HEK293 (cell line): ENCODE results near the gene NTF4.

ENCODE experiments used
- BCL11A ChIP-seq: fragments of 450-650 bp; formaldehyde crosslinking; IDR thresholded peaks from 2 replicates; pipeline ENCODE4 v1.5.1; 2016; ENCODE audit warnings: low read depth, missing biosample characterization, missing genetic modification characterization
- HOXA7 ChIP-seq: sonication (generic); formaldehyde crosslinking; IDR thresholded peaks from 2 replicates; pipeline ENCODE4 v1.8.1; 2022; ENCODE audit warnings: missing genetic modification reagents, borderline replicate concordance
- HOXC10 ChIP-seq: sonication (generic); formaldehyde crosslinking; IDR thresholded peaks from 2 replicates; pipeline ENCODE4 v1.8.1; 2023; ENCODE audit warnings: mild to moderate bottlenecking, missing genetic modification reagents
- KLF9 ChIP-seq: fragments of 450-650 bp; formaldehyde crosslinking; IDR thresholded peaks from 2 replicates; pipeline ENCODE4 v1.5.1; 2016; ENCODE audit warnings: missing biosample characterization, missing genetic modification characterization, low read depth
- REPIN1 ChIP-seq: fragments of 450-650 bp; formaldehyde crosslinking; IDR thresholded peaks from 2 replicates; pipeline ENCODE4 v1.5.1; 2017; ENCODE audit warnings: missing biosample characterization, missing genetic modification characterization, low read depth
- SP2 ChIP-seq: fragments of 450-650 bp; formaldehyde crosslinking; IDR thresholded peaks from 2 replicates; pipeline ENCODE4 v1.5.1; 2016; ENCODE audit warnings: missing biosample characterization, missing genetic modification characterization
- TCF7L2 ChIP-seq: IDR thresholded peaks from 2 replicates; pipeline ENCODE4 v1.6.1; 2011; ENCODE audit warnings: low read depth, mild to moderate bottlenecking, inconsistent platforms, low read length, moderate library complexity, borderline replicate concordance
- YY2 ChIP-seq: fragments of 450-650 bp; formaldehyde crosslinking; IDR thresholded peaks from 2 replicates; pipeline ENCODE4 v1.5.1; 2016; ENCODE audit warnings: missing biosample characterization, missing genetic modification characterization
- ZBTB8A ChIP-seq: fragments of 450-650 bp; formaldehyde crosslinking; IDR thresholded peaks from 2 replicates; pipeline ENCODE4 v1.5.1; 2016; ENCODE audit warnings: missing biosample characterization, missing genetic modification characterization
- ZFHX2 ChIP-seq: fragments of 450-650 bp; formaldehyde crosslinking; conservative IDR thresholded peaks from 2 replicates; pipeline ENCODE4 v1.5.1; 2016; ENCODE audit warnings: missing biosample characterization, missing genetic modification characterization
- ZNF138 ChIP-seq: fragments of 450-650 bp; formaldehyde crosslinking; IDR thresholded peaks from 2 replicates; pipeline ENCODE4 v1.5.1; 2016; ENCODE audit warnings: missing biosample characterization, missing genetic modification characterization, borderline replicate concordance
- ZNF140 ChIP-seq: fragments of 450-650 bp; formaldehyde crosslinking; IDR thresholded peaks from 2 replicates; pipeline ENCODE4 v1.5.1; 2016; ENCODE audit warnings: missing biosample characterization, missing genetic modification characterization
- ZNF16 ChIP-seq: fragments of 450-650 bp; formaldehyde crosslinking; IDR thresholded peaks from 2 replicates; pipeline ENCODE4 v1.5.1; 2016; ENCODE audit warnings: low read depth, missing biosample characterization, missing genetic modification characterization
- ZNF19 ChIP-seq: fragments of 450-650 bp; formaldehyde crosslinking; IDR thresholded peaks from 2 replicates; pipeline ENCODE4; 2016; ENCODE audit warnings: missing biosample characterization, missing genetic modification characterization, low read depth
- ZNF2 ChIP-seq: fragments of 450-650 bp; formaldehyde crosslinking; IDR thresholded peaks from 2 replicates; pipeline ENCODE4 v1.5.1; 2016; ENCODE audit warnings: missing biosample characterization, missing genetic modification characterization
- ZNF202 ChIP-seq: fragments of 450-650 bp; formaldehyde crosslinking; IDR thresholded peaks from 2 replicates; pipeline ENCODE4 v1.5.1; 2016; ENCODE audit warnings: missing biosample characterization, missing genetic modification characterization, borderline replicate concordance
- ZNF24 ChIP-seq: fragments of 450-650 bp; formaldehyde crosslinking; IDR thresholded peaks from 2 replicates; pipeline ENCODE4 v1.5.1; 2016; ENCODE audit warnings: missing biosample characterization, missing genetic modification characterization
- ZNF341 ChIP-seq: fragments of 450-650 bp; formaldehyde crosslinking; IDR thresholded peaks from 2 replicates; pipeline ENCODE4; 2016; ENCODE audit warnings: low read depth, missing biosample characterization, missing genetic modification characterization
- ZNF394 ChIP-seq: fragments of 450-650 bp; formaldehyde crosslinking; IDR thresholded peaks from 2 replicates; pipeline ENCODE4 v1.5.1; 2016; ENCODE audit warnings: missing biosample characterization, missing genetic modification characterization, mild to moderate bottlenecking, moderate library complexity, borderline replicate concordance
- ZNF404 ChIP-seq: fragments of 450-650 bp; formaldehyde crosslinking; IDR thresholded peaks from 2 replicates; pipeline ENCODE4 v1.5.1; 2017; ENCODE audit warnings: missing biosample characterization, missing genetic modification characterization
- ZNF530 ChIP-seq: fragments of 450-650 bp; formaldehyde crosslinking; IDR thresholded peaks from 2 replicates; pipeline ENCODE4 v1.5.1; 2016; ENCODE audit warnings: low read depth, missing biosample characterization, missing genetic modification characterization
- ZNF560 ChIP-seq: fragments of 450-650 bp; formaldehyde crosslinking; IDR thresholded peaks from 2 replicates; pipeline ENCODE4 v1.5.1; 2017; ENCODE audit warnings: missing biosample characterization, missing genetic modification characterization, borderline replicate concordance
- ZNF626 ChIP-seq: fragments of 450-650 bp; sonication (Bioruptor Pico); formaldehyde crosslinking; IDR thresholded peaks from 2 replicates; pipeline ENCODE4 v1.5.1; 2018; ENCODE audit warnings: missing biosample characterization, missing genetic modification characterization, inconsistent platforms
- ZNF707 ChIP-seq: fragments of 450-650 bp; formaldehyde crosslinking; IDR thresholded peaks from 2 replicates; pipeline ENCODE4 v1.5.1; 2016; ENCODE audit warnings: missing biosample characterization, missing genetic modification characterization
- ZNF776 ChIP-seq: fragments of 450-650 bp; formaldehyde crosslinking; IDR thresholded peaks from 2 replicates; pipeline ENCODE4 v1.5.0; 2017; ENCODE audit warnings: missing biosample characterization, missing genetic modification characterization, borderline replicate concordance
- ZNF791 ChIP-seq: fragments of 450-650 bp; formaldehyde crosslinking; IDR thresholded peaks from 2 replicates; pipeline ENCODE4 v1.5.1; 2016; ENCODE audit warnings: missing biosample characterization, missing genetic modification characterization
- ZNF792 ChIP-seq: fragments of 450-650 bp; formaldehyde crosslinking; IDR thresholded peaks from 2 replicates; pipeline ENCODE4 v1.5.1; 2016; ENCODE audit warnings: missing biosample characterization, missing genetic modification characterization
- ZNF837 ChIP-seq: fragments of 450-650 bp; formaldehyde crosslinking; IDR thresholded peaks from 2 replicates; pipeline ENCODE4 v1.5.1; 2016; ENCODE audit warnings: missing biosample characterization, missing genetic modification characterization
- ZSCAN23 ChIP-seq: fragments of 450-650 bp; formaldehyde crosslinking; IDR thresholded peaks from 2 replicates; pipeline ENCODE4 v1.5.1; 2016; ENCODE audit warnings: missing biosample characterization, missing genetic modification characterization
- TF ChIP-seq, protein P1 (sequence below): fragments of 450-650 bp; formaldehyde crosslinking; IDR thresholded peaks from 2 replicates; pipeline ENCODE4 v1.5.1; 2016; ENCODE audit warnings: missing biosample characterization, missing genetic modification characterization
- TF ChIP-seq, protein P2 (sequence below): fragments of 450-650 bp; formaldehyde crosslinking; IDR thresholded peaks from 2 replicates; pipeline ENCODE4 v1.5.1; 2016; ENCODE audit warnings: missing biosample characterization, missing genetic modification characterization
- TF ChIP-seq, protein P3 (sequence below): fragments of 450-650 bp; formaldehyde crosslinking; IDR thresholded peaks from 2 replicates; pipeline ENCODE4 v1.5.1; 2017; ENCODE audit warnings: missing biosample characterization, missing genetic modification characterization
- TF ChIP-seq, protein P4 (sequence below): fragments of 450-650 bp; formaldehyde crosslinking; conservative IDR thresholded peaks from 2 replicates; pipeline ENCODE4 v1.5.1; 2016; ENCODE audit warnings: low read depth, missing biosample characterization, missing genetic modification characterization

Gene NTF4

DNA sequence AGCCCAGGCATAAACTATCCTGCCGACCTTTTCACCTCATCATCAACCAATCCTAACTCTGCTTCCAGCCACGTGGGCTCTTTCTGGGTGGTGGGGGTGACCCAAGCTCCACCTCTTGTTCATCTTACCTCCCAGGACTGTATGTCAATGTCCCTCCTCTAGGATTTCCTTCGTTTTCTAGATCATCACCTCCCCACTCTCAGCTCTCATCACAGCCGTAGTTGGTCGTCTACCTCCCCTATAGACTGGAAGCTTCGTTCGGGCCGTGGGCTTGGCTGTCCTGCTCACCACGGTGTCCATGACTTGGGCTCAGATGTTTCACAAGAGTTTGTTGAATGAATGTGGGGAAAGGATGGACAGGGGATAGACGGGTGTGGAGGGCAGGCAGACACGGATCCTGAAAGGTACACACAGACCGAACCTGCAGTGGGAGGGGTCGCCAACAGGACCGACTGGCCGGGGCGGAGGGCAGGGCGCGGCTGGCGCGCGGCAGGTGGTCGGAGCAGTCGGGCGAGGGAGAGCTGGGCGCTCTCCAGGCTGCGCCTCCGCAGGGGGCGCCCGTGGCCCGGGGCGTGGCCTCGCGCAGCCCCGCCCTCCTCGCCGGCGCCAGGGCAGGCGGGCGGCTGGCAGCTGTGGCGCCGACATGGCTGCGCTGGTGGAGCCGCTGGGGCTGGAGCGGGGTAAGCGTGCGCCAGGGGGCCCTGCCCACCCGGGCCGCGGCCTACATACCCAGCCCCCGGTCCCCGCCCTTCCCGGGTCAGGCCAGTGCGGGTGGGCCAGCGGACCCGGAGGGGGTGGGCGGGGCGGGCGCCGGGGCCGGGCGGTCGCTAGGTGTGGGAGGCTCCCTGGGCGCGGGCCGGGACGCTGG lies 49.4 kb upstream of the NTF4 start, which contains the start of gene LIN7B (continued):
- TF ChIP-seq, protein P1, sequence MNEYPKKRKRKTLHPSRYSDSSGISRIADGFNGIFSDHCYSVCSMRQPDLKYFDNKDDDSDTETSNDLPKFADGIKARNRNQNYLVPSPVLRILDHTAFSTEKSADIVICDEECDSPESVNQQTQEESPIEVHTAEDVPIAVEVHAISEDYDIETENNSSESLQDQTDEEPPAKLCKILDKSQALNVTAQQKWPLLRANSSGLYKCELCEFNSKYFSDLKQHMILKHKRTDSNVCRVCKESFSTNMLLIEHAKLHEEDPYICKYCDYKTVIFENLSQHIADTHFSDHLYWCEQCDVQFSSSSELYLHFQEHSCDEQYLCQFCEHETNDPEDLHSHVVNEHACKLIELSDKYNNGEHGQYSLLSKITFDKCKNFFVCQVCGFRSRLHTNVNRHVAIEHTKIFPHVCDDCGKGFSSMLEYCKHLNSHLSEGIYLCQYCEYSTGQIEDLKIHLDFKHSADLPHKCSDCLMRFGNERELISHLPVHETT (tag by site-specific recombination): 0 out of 2 replicates have a peak, but pooled peaks have one; percentile 15
- peak; percentile 52 for TF ChIP-seq SP2
- peak; percentile 59; the same call in 1 of the 2 replicates for TF ChIP-seq KLF9 (tag by site-specific recombination)
- TF ChIP-seq ZNF138 (tag by site-specific recombination): no peak
- TF ChIP-seq ZNF202 (tag by site-specific recombination): no peak
- peak; percentile 29; the same call in 1 of the 2 replicates for TF ChIP-seq ZFHX2 (tag by site-specific recombination)
- TF ChIP-seq, protein P2, sequence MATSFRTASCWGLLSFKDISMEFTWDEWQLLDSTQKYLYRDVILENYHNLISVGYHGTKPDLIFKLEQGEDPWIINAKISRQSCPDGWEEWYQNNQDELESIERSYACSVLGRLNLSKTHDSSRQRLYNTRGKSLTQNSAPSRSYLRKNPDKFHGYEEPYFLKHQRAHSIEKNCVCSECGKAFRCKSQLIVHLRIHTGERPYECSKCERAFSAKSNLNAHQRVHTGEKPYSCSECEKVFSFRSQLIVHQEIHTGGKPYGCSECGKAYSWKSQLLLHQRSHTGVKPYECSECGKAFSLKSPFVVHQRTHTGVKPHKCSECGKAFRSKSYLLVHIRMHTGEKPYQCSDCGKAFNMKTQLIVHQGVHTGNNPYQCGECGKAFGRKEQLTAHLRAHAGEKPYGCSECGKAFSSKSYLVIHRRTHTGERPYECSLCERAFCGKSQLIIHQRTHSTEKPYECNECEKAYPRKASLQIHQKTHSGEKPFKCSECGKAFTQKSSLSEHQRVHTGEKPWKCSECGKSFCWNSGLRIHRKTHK (tag by site-specific recombination): no peak
- no peak for TF ChIP-seq ZNF16 (tag by site-specific recombination)
- no peak for TF ChIP-seq REPIN1 (tag by site-specific recombination)
- TF ChIP-seq ZNF19 (tag by site-specific recombination): no peak
- no peak for TF ChIP-seq ZSCAN23 (tag by site-specific recombination)
- TF ChIP-seq ZNF626: no peak
- no peak for TF ChIP-seq ZNF394 (tag by site-specific recombination)
- TF ChIP-seq HOXC10 (CRISPR knock-in tag): peak; percentile 19; the same call in 1 of the 2 replicates
- peak; percentile 39 for TF ChIP-seq YY2 (tag by site-specific recombination)
- TF ChIP-seq HOXA7 (CRISPR knock-in tag): no peak
- TF ChIP-seq ZBTB8A (tag by site-specific recombination): peak; percentile 84; the same call in 1 of the 2 replicates
- no peak for TF ChIP-seq ZNF140 (tag by site-specific recombination)
- TF ChIP-seq ZNF2 (tag by site-specific recombination): 0 out of 2 replicates have a peak, but pooled peaks have one; percentile 48
- TF ChIP-seq ZNF530: no peak
- no peak for TF ChIP-seq ZNF560
- TF ChIP-seq ZNF837: no peak
- TF ChIP-seq ZNF776 (tag by site-specific recombination): no peak
- no peak for TF ChIP-seq ZNF24 (tag by site-specific recombination)
- TF ChIP-seq ZNF404 (tag by site-specific recombination): no peak
- TF ChIP-seq TCF7L2: no peak
- no peak for TF ChIP-seq ZNF792 (tag by site-specific recombination)
- no peak for TF ChIP-seq ZNF791
- no peak for TF ChIP-seq BCL11A (tag by site-specific recombination)
- TF ChIP-seq, protein P3, sequence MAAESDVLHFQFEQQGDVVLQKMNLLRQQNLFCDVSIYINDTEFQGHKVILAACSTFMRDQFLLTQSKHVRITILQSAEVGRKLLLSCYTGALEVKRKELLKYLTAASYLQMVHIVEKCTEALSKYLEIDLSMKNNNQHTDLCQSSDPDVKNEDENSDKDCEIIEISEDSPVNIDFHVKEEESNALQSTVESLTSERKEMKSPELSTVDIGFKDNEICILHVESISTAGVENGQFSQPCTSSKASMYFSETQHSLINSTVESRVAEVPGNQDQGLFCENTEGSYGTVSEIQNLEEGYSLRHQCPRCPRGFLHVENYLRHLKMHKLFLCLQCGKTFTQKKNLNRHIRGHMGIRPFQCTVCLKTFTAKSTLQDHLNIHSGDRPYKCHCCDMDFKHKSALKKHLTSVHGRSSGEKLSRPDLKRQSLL (tag by site-specific recombination): peak; percentile 41; the same call in 1 of the 2 replicates
- no peak for TF ChIP-seq ZNF341 (tag by site-specific recombination)
- no peak for TF ChIP-seq ZNF707 (tag by site-specific recombination)
- TF ChIP-seq, protein P4, sequence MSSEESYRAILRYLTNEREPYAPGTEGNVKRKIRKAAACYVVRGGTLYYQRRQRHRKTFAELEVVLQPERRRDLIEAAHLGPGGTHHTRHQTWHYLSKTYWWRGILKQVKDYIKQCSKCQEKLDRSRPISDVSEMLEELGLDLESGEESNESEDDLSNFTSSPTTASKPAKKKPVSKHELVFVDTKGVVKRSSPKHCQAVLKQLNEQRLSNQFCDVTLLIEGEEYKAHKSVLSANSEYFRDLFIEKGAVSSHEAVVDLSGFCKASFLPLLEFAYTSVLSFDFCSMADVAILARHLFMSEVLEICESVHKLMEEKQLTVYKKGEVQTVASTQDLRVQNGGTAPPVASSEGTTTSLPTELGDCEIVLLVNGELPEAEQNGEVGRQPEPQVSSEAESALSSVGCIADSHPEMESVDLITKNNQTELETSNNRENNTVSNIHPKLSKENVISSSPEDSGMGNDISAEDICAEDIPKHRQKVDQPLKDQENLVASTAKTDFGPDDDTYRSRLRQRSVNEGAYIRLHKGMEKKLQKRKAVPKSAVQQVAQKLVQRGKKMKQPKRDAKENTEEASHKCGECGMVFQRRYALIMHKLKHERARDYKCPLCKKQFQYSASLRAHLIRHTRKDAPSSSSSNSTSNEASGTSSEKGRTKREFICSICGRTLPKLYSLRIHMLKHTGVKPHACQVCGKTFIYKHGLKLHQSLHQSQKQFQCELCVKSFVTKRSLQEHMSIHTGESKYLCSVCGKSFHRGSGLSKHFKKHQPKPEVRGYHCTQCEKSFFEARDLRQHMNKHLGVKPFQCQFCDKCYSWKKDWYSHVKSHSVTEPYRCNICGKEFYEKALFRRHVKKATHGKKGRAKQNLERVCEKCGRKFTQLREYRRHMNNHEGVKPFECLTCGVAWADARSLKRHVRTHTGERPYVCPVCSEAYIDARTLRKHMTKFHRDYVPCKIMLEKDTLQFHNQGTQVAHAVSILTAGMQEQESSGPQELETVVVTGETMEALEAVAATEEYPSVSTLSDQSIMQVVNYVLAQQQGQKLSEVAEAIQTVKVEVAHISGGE: 0 out of 2 replicates have a peak, but pooled peaks have one; percentile 10
